SJCRH30 (cell line): ENCODE data around the gene UPB1. TPM values are rescaled to one million over a fixed set of nuclear protein-coding genes. Genes with fewer than 3 reads are reported as not detected.

Experiments used
- DNase-seq, 2 experiments: peaks; one replicate each; pipeline ENCODE4 v3.0.0-alpha.2; 2015 to 2020
- H3K27ac ChIP-seq: fragments of 250-450 bp; sonication (Bioruptor Pico); 2 replicates; pipeline ENCODE4 v1.5.1; 2020; ENCODE audit warnings: mild to moderate bottlenecking, moderate library complexity
- H3K27me3 ChIP-seq: fragments of 250-450 bp; sonication (Bioruptor Pico); 2 replicates; pipeline ENCODE4 v1.5.1; 2020; ENCODE audit warnings: mild to moderate bottlenecking, moderate library complexity
- H3K36me3 ChIP-seq: fragments of 250-450 bp; sonication (Bioruptor Pico); 2 replicates; pipeline ENCODE4 v1.5.1; 2020; ENCODE audit warnings: mild to moderate bottlenecking, moderate library complexity
- H3K4me1 ChIP-seq: fragments of 250-450 bp; sonication (Bioruptor Pico); 2 replicates; pipeline ENCODE4 v1.5.1; 2020; ENCODE audit warnings: mild to moderate bottlenecking, moderate library complexity
- H3K4me3 ChIP-seq: fragments of 250-450 bp; sonication (Bioruptor Pico); 2 replicates; pipeline ENCODE4 v1.5.1; 2020; ENCODE audit warnings: mild to moderate bottlenecking, moderate library complexity
- H3K9me3 ChIP-seq: fragments of 250-450 bp; sonication (Bioruptor Pico); replicated peaks from 2 replicates; pipeline ENCODE4 v1.5.1; 2020; ENCODE audit warnings: mild to moderate bottlenecking, moderate library complexity
- total RNA-seq: library from RNA; depleted of rRNA; stranded (reverse); fragments of >200 nt; shearing (Covaris generic); gene quantifications from 2 replicates; pipeline ENCODE4 v1.2.3, GENCODE V29; 2014

The UPB1 gene
- total RNA-seq, 1 experiment from 2014 or later: 0.04 TPM

- no peaks in the 10 kb centered on the region for H3K36me3 ChIP-seq
- no peak overlapping the region for H3K27ac ChIP-seq
- H3K27me3 ChIP-seq: no peaks in the 10 kb centered on the region
- no peaks in the 10 kb centered on the region; the same call in 1 of the 2 replicates for H3K4me1 ChIP-seq
- DNase-seq: no peak
- no peak overlapping the region for H3K4me3 ChIP-seq
- no peaks in the 10 kb centered on the region for H3K9me3 ChIP-seq
These were observed 10.0 kb downstream of the UPB1 start for GRCh38 chr22:24504956-24505736.

GRCh38 chr22:24506802-24507438 lies 11.8 kb downstream of the UPB1 start:
- Histone ChIP-seq H3K4me3 (no peak overlapping the region), H3K4me1 (peaks cover 9% of the 10 kb centered on the region; the same call in 1 of the 2 replicates)
- peak in 1 of 2 experiments; percentile 26 for DNase-seq

GRCh38 chr22:24507716-24508115 lies 12.6 kb downstream of the UPB1 start:
- H3K36me3 ChIP-seq: no peaks in the 10 kb centered on the region
- H3K4me1 ChIP-seq: peaks cover 9% of the 10 kb centered on the region; the same call in 1 of the 2 replicates
- no peaks in the 10 kb centered on the region for H3K9me3 ChIP-seq
- no peak for DNase-seq
- H3K27me3 ChIP-seq: no peaks in the 10 kb centered on the region
- no peak overlapping the region for H3K4me3 ChIP-seq
- no peak overlapping the region for H3K27ac ChIP-seq

More at GRCh38 chr22:24506802-24507438, 11.8 kb downstream of the UPB1 start:
- Histone ChIP-seq H3K36me3 (no peaks in the 10 kb centered on the region), H3K27ac (no peak overlapping the region), H3K9me3 (no peaks in the 10 kb centered on the region), H3K27me3 (no peaks in the 10 kb centered on the region)

GRCh38 chr22:24510637-24511625 lies 15.8 kb downstream of the UPB1 start:
- Histone ChIP-seq H3K27ac (no peak overlapping the region), H3K4me3 (no peak overlapping the region), H3K4me1 (peaks cover 20% of the 10 kb centered on the region), H3K36me3 (no peaks in the 10 kb centered on the region), H3K9me3 (no peaks in the 10 kb centered on the region), H3K27me3 (no peaks in the 10 kb centered on the region)
- peak; percentile 55 to 57 for DNase-seq

GRCh38 chr22:24512043-24512442 lies 16.9 kb downstream of the UPB1 start:
- no peak for DNase-seq
- no peaks in the 10 kb centered on the region for H3K36me3 ChIP-seq

GRCh38 chr22:24513378-24514240 lies 18.5 kb downstream of the UPB1 start:
- no peaks in the 10 kb centered on the region for H3K36me3 ChIP-seq
- no peaks in the 10 kb centered on the region for H3K27me3 ChIP-seq
- H3K4me3 ChIP-seq: no peak overlapping the region
- DNase-seq: no peak
- H3K27ac ChIP-seq: no peak overlapping the region
- no peaks in the 10 kb centered on the region for H3K9me3 ChIP-seq
- H3K4me1 ChIP-seq: peaks cover 23% of the 10 kb centered on the region

More at GRCh38 chr22:24512043-24512442, 16.9 kb downstream of the UPB1 start:
- H3K4me3 ChIP-seq: no peak overlapping the region
- H3K27me3 ChIP-seq: no peaks in the 10 kb centered on the region
- no peaks in the 10 kb centered on the region for H3K9me3 ChIP-seq
- peaks cover 20% of the 10 kb centered on the region for H3K4me1 ChIP-seq
- no peak overlapping the region for H3K27ac ChIP-seq

- no peaks in the 10 kb centered on the region for H3K36me3 ChIP-seq
- H3K9me3 ChIP-seq: no peaks in the 10 kb centered on the region
- peaks cover 23% of the 10 kb centered on the region for H3K4me1 ChIP-seq
- H3K27me3 ChIP-seq: no peaks in the 10 kb centered on the region
- no peak overlapping the region for H3K4me3 ChIP-seq
- peak; percentile 33 to 55 for DNase-seq
- no peak overlapping the region for H3K27ac ChIP-seq
These were observed 19.3 kb downstream of the UPB1 start for GRCh38 chr22:24514241-24515026.

GRCh38 chr22:24515027-24515338 lies 19.9 kb downstream of the UPB1 start:
- no peak for DNase-seq
- H3K9me3 ChIP-seq: no peaks in the 10 kb centered on the region
- H3K4me3 ChIP-seq: no peak overlapping the region
- no peaks in the 10 kb centered on the region for H3K36me3 ChIP-seq
- H3K27ac ChIP-seq: no peak overlapping the region
- H3K4me1 ChIP-seq: peaks cover 23% of the 10 kb centered on the region
- no peaks in the 10 kb centered on the region for H3K27me3 ChIP-seq

GRCh38 chr22:24516301-24516737 lies 21.2 kb downstream of the UPB1 start:
- DNase-seq: no peak

GRCh38 chr22:24517446-24517845 lies 22.3 kb downstream of the UPB1 start:
- H3K4me1 ChIP-seq: peaks cover 14% of the 10 kb centered on the region
- H3K4me3 ChIP-seq: no peak overlapping the region
- no peaks in the 10 kb centered on the region for H3K9me3 ChIP-seq
- H3K36me3 ChIP-seq: no peaks in the 10 kb centered on the region
- DNase-seq: no peak
- no peak overlapping the region for H3K27ac ChIP-seq
- no peaks in the 10 kb centered on the region for H3K27me3 ChIP-seq

More at GRCh38 chr22:24516301-24516737, 21.2 kb downstream of the UPB1 start:
- H3K4me3 ChIP-seq: no peak overlapping the region
- H3K4me1 ChIP-seq: peaks cover 14% of the 10 kb centered on the region
- no peaks in the 10 kb centered on the region for H3K36me3 ChIP-seq
- no peaks in the 10 kb centered on the region for H3K27me3 ChIP-seq
- H3K9me3 ChIP-seq: no peaks in the 10 kb centered on the region
- no peak overlapping the region for H3K27ac ChIP-seq

GRCh38 chr22:24518228-24518627 lies 23.1 kb downstream of the UPB1 start:
- no peaks in the 10 kb centered on the region for H3K36me3 ChIP-seq
- no peak for DNase-seq
- peaks cover 14% of the 10 kb centered on the region for H3K4me1 ChIP-seq
- no peak overlapping the region for H3K4me3 ChIP-seq
- no peak overlapping the region for H3K27ac ChIP-seq
- H3K27me3 ChIP-seq: no peaks in the 10 kb centered on the region
- H3K9me3 ChIP-seq: no peaks in the 10 kb centered on the region

- Histone ChIP-seq H3K4me1 (peaks cover 11% of the 10 kb centered on the region), H3K9me3 (no peaks in the 10 kb centered on the region), H3K27me3 (no peaks in the 10 kb centered on the region), H3K27ac (no peak overlapping the region), H3K4me3 (no peak overlapping the region), H3K36me3 (no peaks in the 10 kb centered on the region)
- DNase-seq: no peak
These were observed 23.8 kb downstream of the UPB1 start for GRCh38 chr22:24518771-24519485.

- H3K27me3 ChIP-seq: no peaks in the 10 kb centered on the region
- no peak overlapping the region for H3K4me3 ChIP-seq
These were observed 24.4 kb downstream of the UPB1 start for GRCh38 chr22:24519496-24519895.

More at GRCh38 chr22:24519496-24519895, 24.4 kb downstream of the UPB1 start:
- H3K9me3 ChIP-seq: no peaks in the 10 kb centered on the region
- H3K4me1 ChIP-seq: peaks cover 5% of the 10 kb centered on the region
- DNase-seq: no peak
- H3K36me3 ChIP-seq: no peaks in the 10 kb centered on the region
- H3K27ac ChIP-seq: no peak overlapping the region
